NCI-H1694 treated with DMSO at 0.1 percent for 48 hours (cell line): Measurements from ENCODE around the gene CEBPZ.
"Not testable (repeated sequence)": the region's sequence is repeated elsewhere in the genome, so short reads cannot be mapped to it uniquely, and the experiment has no call there.

Experiments
- DNase-seq: peaks from one replicate; lab custom pipeline; 2025; lab: John Stamatoyannopoulos, UW

CEBPZ gene

DNA sequence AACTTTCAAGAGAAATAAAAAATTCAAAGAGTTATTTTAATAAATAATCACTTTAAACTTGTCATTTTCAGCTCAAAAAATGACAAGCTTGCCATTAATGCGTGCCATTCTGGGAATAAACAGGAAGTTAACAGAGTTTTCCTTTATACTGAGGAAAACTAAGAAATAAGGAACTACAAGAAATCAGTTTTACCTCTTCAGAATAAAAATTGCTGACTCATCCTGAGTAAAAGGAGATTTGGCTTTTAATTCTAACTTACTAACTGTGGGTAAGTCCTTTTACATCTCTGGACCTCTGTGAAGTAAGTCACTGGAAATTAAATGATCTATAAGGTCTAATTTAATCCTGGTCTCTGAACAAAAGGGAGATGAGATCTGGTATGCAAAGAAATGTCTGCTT, 16.1 kb downstream of the CEBPZ start:
- no peak for DNase-seq

DNA sequence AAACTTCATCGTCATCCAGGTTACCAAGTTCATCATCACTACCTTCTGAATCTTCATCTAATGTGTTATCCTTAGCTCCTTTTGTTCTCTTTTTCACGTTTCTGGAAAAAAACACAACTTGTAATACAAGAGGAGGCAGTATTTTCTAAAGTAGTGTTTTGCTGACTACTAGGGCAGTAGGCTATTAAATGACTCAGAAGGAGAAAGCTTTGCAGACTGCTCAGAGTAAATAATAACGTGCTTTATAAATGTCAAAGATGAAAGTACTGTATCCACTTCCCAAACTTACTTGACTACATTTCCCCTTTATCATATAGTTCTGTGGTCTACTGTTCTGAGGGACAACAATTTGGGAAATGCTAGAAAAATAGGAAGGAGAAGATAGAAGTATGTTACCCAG, 19.5 kb downstream of the CEBPZ start:
- DNase-seq = no peak

DNA sequence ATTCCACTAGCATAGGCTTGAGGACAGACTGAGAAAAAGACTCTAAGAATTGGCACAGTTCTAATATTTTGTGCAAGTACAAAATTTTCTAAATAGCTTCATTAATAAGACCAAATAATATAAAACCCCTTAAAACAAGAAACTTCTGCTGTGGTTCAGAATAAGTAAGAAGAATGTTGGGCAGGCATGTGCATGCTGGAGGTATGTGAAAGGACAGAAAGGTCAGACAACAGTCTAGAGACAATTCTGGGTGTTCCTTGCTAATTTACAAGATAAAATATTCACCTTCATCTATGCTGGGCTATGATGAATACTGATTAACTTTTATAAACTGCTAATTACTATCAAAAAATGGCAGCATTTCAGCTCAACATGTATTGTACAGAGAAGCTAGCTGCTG, 20.2 kb downstream of the CEBPZ start:
- DNase-seq = no peak

DNA sequence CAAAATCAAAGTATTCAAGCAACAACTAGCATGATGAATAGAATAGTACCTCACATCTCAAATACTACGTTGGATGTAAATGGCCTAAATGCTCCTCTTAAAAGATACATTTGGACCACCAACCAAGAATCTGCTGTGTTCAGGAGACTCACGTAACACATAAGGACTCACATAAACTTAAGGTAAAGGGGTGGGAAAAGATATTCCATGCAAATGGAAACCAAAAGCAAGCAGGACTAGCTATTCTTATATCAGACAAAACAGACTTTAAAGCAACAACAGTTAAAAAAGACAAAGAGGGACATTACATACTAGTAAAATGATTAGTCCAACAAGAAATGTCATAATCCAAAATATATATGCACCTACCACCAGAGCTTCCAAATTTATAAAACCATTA, 24.6 kb downstream of the CEBPZ start:
- not testable (repeated sequence) for DNase-seq

DNA sequence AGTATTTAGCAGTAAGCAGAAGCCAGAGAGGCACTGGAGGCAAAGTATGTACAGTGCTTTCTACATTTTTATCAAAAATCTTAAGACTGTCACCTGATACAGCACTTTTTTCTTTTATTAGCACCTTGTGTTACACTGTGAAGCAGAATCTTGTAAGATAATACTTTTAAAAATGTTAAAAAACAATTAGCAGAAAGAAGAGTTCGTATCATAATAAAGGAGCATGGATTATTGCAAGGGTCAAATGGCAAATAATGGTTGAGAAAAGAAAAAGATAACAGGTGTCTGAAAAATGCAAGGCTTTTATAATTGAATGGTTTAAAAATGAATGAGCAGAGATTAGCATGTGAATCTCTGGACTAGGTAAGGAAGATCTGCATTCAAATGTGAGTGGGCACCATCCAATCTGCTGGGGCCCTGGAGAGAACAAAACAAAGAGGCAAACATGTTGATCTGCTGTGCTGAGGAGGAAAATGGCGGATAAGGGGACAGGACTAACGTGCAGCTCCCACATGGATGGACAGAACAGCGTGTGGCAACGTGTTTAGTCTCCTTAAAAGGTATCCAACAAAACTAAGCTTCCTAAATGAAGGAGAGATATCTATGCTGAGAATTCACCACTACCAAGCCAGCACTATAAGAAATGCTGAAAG, 25.6 kb downstream of the CEBPZ start:
- no peak for DNase-seq

DNA sequence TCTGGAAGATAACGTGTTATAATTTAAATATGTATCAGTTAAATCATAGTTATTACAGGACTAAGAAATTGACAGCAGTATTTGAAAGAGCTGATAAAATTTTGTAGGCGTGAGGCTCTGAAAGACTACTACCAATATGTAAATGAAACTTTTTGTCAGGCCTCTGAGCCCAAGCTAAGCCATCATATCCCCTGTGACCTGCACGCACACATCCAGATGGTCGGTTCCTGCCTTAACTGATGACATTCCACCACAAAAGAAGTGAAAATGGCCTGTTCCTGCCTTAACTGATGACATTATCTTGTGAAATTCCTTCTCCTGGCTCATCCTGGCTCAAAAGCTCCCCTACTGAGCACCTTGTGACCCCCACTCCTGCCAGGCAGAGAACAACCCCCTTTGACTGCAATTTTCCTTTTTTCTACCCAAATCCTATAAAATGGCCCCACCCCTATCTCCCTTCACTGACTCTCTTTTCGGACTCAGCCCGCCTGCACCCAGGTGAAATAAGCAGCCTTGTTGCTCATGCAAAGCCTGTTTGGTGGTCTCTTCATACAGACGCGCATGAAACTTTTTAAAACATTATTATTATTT, 26.2 kb downstream of the CEBPZ start:
- DNase-seq = not testable (repeated sequence)

DNA sequence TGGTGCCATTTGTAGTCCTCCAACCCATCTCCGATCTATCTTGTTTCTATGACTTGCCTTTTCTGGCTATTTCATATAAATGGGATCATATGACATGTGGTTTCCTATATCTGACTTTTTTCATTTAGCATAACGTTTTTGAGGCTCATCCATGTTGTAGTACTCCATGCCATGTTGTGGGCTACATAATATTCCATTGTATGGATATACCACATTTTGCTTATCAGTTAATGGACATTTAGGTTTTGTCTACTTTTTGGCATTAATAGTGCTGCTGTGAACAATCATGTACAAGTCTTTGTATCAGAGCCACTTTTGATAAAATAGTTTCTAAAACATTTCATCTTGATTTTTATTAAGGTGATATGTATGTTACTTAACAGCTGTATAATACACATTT, 27.7 kb downstream of the CEBPZ start:
- no peak for DNase-seq

DNA sequence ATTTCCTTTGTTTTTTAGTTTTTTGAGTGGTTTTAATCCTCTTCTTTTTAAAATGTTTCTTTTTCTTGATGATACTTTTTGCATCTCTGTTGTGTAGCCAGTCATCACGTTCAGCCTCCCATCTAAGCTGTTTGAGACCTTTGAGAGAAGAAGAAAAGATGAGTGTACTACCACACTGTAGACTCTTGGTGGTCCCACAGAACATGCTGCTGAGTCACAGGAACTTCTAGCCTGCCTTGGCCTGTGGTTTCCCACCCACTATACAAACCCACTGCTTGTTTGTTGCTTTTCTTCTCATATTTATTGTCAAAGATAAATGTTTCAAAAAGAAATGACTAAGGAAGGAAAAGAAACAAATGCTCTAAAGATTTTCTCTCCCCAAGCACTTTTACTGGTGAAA, 29.6 kb downstream of the CEBPZ start:
- no peak for DNase-seq

DNA sequence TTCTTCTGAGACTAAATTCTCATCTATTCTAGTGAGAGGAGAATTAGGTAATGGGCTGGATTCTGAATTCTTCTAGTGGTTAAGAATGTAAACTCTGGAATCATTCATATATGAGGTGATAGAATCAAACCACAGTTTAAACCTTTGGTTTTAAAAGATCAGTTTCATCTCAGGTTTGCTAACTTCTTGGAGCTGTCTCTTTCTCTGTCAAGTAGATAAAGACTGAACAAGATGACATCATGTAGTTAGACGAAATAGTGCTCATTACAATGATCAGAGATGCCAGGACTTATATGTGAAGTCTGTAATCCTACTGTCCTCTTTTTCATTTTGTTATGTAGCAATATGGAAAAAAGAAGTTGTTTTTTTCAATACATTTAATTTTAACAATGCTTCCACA, 30.2 kb downstream of the CEBPZ start:
- DNase-seq = no peak

DNA sequence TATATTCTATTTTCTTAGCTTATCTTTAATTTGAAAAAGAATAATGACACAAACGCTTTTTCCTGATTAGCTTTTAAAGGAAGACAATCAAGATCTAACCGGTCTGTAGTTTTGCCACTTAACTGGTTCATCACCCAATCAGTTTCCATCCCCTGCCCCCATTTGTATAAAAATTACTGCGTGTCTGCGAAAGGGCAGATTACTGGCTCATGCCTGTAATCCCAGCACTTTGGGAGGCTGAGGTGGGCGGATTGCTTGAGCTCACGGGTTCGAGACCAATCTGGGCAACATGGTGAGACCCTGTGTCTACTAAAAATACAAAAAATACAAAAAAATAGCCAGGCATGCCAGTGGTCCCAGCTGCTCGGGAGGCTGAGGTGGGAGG, 32.7 kb downstream of the CEBPZ start:
- DNase-seq = no peak

DNA sequence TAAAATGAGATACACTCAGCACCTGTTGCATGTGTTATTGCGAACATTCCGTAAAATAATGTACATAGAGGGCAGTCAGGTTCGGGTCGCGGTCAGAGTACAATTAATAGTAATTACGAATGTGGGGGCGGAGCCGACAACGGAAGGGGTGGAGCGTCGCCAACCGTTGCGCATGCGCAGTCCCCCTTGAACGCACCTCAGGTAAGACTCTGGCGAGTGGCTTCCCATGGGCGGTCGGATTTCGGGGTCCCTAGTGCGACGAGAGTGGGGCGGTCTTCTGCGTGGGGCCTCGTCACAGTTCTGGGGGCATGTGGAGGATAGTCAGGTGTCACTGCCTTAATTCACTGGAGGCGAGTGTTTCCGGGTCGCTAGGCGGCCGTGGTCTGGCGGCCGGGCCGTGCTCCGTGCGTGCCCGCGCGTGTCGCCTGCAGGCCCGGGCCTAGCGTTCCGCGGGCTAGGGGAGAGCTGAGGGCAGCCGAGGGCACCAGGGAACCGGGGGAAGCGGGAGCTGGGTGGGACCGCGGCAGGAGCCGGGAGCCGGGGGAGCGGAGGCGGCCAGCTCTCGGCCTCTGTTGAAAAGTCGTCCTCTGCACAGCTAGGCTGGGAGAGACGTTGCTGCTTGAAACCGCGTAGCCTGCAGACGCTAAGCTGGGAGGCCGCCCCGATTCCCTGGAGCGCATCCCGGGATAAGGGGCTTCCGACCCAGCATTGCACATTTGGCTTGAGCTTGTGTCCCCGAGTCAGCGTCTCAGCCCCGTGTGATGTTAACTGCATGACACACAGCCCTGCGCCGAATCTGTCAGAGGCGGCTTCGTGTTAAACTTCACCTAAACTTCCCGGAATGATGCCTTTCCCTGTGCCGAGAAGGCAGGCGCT, 34.8 kb downstream of the CEBPZ start, which contains the start of gene CEBPZOS:
Gene CEBPZOS, plus strand, starts transcription at position 177 of the 876 bp plus-strand sequence. CDS start 3,209 bp downstream, outside the sequence.
- DNase-seq = peak; percentile 70

DNA sequence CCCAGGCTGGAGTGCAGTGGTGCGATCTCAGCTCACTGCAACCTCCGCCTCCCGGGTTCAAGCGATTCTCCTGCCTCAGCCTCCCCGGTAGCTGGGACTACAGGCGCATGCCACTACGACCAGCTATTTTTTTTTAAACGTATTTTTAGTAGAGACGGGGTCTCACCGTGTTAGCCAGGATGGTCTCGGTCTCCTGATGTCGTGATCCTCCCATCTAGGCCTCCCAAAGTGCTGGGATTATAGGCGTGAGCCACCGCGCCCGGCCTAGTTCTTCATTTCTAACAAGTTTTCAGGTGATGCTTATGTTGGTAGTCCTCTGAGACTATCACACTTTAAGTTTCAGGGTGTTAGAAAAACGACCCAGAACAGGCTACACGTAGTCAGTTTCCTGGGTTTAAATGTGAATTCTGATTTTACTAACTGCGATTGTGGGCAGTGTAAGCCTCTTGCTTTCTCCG, 35.5 kb downstream of the CEBPZ start:
- DNase-seq = not testable (repeated sequence)

DNA sequence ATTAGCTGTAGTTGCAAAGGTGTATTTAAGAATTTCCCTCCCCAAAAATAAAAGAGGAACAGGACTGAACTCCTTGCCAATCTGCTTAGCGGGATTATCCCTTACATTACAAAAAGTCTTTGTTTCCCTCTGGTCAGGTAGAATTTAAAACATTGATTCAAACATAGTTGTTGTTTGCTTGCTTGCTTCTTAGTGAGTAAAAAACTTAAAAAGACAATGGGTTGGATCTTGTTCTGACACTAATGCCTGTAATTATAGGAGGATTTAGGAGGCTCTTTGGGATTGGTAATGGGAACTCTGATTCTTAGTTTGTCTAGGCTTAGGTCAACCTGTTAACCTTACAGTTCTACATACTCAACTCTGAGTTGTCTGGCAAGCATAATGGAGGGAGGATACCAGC, 38.8 kb downstream of the CEBPZ start:
- DNase-seq = no peak

DNA sequence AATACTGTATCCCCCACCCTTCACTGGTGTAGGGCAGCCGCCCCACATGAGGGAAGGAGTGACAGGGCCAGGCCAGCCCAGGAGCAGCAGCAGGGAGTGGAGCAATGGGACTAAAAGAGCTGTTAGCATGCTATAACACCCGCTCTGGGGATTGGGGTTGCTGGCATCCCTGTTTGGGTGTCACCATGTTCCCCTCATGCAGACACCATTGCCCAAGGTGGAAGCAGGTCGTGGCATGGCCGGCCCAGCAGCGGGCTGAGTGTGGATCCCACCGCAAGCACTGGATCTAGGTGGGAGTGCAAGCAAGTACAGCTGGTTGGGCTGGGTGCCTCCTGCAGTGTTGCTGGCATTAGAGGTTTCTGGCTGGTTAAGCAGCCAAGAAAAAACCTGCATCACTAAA, 39.6 kb downstream of the CEBPZ start:
- no peak for DNase-seq

DNA sequence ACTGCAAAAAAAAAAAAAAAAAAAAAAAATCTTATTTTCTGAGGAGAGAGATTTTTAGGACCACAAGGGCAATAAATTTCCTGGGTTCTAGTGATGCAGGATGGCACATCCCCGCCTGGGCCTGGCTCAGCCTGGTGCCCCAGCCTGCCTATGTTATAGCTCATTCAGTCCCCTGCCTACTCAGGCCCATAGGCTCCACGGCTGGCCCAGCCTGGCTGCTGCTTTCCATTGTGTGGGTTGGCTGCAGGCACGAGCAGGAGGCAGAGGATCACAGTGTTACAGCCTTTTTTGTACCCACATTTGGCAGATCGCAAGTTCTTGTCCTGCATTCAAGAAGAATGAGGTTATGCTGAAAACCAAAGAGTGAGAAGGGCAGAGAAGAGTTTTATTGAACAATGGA, 40.1 kb downstream of the CEBPZ start:
- DNase-seq = no peak

DNA sequence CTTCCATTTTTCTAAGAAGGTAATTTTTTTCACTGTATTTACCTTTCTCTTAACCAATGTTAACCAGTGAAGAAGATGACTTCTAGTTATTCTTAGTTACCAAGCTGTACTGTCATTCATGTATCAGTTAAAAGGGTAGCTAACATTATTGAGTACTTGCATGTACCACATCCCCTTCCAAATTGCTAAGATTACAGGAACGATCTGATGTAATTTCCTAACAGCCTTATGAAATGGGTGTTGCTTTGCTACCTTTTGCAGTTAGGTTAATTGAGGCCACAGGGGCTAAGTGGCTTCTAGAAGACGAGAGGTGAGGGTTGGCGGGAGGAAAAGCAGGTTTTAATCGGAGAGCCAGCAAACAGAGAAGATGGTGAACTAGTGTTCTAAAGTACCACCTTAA, 41.1 kb downstream of the CEBPZ start:
- DNase-seq = no peak

DNA sequence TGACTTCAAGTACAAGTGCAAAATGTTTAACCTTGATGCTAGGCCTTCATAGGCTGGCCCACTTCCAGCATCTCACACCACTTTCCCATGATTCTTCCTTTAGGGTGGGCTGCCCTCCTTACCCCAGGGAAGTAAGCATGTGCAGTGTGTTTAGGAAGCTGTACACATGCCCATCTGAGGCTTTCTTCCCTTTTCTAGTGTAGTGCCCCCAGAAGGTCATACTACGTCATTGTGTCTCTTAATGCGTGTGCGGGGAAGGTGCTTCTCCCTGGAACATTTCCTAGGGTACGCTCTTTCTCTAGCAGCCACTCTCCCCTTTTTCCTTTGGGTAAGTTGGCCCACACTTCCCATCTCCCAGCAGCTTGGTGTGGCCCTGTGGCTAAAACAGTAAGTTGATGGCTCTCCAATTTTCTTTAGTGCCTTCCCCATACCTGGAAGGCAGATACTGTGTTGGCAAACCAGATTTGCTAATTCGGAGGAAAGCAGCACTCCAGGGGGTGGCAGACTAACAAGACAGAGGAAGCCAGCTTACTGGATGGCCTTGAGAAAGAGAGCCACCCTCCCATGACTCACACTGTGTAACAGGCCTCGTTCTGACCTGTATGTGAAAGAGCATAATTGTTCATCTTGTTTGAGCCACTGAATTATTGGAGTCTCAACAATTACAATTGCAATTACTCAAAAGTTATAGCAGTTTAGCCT, 41.8 kb downstream of the CEBPZ start:
- DNase-seq = no peak

DNA sequence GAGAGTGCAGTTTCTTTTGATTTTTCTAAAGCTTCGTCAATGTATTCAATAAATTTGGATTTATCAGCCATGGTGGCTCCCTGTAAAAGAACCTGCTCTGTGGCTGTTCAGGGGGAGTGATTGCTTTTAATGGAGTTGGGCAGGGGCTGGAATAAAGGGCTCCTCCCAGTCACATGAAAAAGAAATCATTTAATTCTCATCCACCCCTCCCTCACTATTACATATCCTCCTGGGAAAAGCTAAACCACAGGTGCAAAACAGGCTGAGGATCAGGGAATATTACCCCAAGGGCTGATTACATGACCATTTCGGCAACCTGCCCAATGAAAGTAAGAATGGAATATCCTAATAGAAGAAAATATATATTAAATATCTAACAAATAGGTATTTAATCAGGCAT, 42.8 kb downstream of the CEBPZ start, which contains the start of gene SULT6B1:
Gene SULT6B1, minus strand, starts transcription at position 101 of the 400 bp plus-strand sequence. Its CDS starts 30 bp downstream, at position 71.
- DNase-seq = no peak

DNA sequence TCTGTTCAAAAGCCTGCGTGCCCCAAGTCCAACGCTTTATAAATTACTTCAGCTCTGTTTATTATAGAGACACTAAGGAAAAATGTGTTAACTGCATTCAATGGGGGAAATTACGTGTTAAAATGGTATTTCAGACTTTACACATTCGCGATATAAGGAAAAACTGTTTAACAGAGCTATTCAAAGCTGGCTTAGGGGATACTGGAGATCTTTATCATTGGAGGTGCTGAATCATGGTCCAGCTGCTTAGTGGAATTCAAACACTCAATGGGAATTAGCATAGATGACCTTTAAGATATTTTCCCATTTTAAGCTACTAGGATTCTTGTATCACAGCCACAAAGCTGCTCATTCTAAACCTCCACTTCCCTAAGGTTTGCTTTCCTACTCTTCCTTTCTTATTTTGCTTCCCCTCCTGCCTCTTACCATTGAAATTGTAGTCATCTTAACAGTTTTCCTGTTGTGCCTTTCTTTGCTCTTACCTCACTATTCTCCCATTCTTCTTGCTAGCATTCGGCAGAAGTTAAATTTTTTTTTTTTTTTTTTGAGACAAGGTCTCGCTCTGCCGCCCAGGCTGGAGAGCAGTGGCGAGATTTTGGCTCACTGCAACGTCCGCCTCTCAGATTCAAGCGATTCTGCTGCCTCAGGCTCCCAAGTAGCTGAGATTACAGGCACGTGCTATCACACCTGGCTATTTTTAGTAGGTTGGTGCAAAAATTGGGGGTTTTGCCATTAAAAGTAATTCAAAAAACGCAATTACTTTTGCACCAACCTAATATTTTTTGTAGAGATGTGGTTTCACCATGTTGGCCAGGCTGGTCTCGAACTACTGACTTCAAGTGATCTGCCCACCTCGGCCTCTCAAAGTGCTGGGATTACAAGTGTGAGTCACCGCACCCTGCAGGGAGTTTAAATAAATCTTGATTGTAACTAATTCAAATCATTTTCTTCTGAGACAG, 49.4 kb downstream of the CEBPZ start:
- DNase-seq = no peak

DNA sequence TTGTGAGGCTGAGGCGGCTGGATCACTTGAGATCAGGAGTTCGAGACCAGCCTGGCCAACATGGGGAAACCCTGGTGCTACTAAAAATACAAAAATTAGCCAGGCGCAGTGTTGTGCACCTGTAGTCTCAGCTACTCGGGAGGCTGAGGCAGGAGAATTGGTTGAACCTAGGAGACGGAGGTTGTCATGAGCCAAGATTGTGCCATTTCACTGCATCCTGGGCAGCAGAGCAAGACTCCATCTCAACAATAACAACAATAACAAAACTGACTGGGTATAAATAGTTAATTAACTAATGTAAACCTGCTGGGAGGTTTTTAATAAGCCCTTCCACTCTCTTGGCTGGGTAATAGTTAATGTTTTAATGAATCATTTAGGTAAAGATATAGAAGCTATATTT, 50.8 kb downstream of the CEBPZ start:
- DNase-seq = no peak

DNA sequence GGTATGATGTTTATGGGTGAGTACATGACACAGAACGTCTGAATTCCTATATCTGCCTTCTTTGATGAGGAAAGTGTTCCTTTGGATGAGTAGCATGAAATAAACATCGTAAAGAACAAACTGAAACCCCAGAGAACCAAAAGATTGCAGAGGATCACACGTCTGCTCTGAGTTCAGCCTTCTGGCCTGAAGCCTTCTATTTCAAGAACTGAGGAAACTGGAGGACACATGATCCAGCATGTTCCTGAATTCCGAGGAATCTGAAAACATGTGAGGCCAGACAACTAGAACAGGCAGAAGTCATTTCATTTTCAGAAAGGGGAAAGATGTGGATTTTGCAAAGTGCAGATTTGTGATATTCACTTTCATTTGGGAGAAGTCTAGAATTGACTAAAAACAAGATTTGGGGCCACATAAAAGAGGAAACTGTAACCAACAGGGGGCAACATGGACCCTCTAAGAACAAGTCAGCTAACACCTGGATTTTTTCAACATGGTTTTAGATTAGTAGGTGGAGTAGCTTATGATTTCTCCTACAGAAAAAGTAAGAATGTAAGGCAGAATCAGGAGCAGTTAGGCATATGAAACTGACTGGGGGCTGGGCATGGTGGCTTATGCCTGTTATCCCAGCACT, 51.3 kb downstream of the CEBPZ start:
- no peak for DNase-seq
